B cell (primary cell): Measurements from ENCODE around the gene NPAS3. TPM values are rescaled to one million over a fixed set of nuclear protein-coding genes. Genes with fewer than 3 reads are reported as not detected.

Experiments used
- ATAC-seq: fragments of 200-7000 bp; cut with Tn5 transposase; one replicate; pipeline ENCODE4 v1.10.0; 2021; ENCODE audit warnings: low read depth, mild to moderate bottlenecking, moderate number of reproducible peaks, moderate library complexity
- CTCF ChIA-PET: fragments of 350-600 bp; sonication (Branson Sonifier 250); formaldehyde crosslinking; loops from one replicate; lab custom pipeline; 2021; ENCODE audit warnings: antibody characterized with exemption, inconsistent platforms; lab: Charles Lee
- POLR2A ChIA-PET: fragments of 350-600 bp; sonication (Branson Sonifier 250); formaldehyde crosslinking; loops from one replicate; lab custom pipeline; 2021; ENCODE audit warnings: antibody characterized with exemption; lab: Charles Lee
- DNase-seq: peaks from one replicate; pipeline ENCODE4 v3.0.0; 2013
- H2AFZ ChIP-seq: 2 replicates; pipeline ENCODE4 v1.6.1; 2012; ENCODE audit warnings: mild to moderate bottlenecking, low read depth, low read length; ENCODE audit not compliant: insufficient read depth, poor library complexity, severe bottlenecking
- H3K27ac ChIP-seq, 2 donors: 1 replicate in 1 of 2; 2 replicates in 1 of 2; pipeline ENCODE4 v1.5.1; 2012 to 2013; ENCODE audit warnings: low read length in 2 of 2, mild to moderate bottlenecking in 2 of 2, moderate library complexity in 1 of 2
- H3K27me3 ChIP-seq, 4 experiments: fragments of 200-600 bp in 1 of 4; sonication (generic) in 1 of 4; replicated peaks in 1 of 4; 1 replicate in 2 of 4; 2 replicates in 2 of 4; pipeline versions ENCODE4 v1.6.1 to v1.7.0; 2013 to 2016; ENCODE audit warnings: low read length in 3 of 4, mild to moderate bottlenecking in 2 of 4, mixed read lengths in 1 of 4, moderate library complexity in 1 of 4; ENCODE audit not compliant: insufficient read depth in 4 of 4, control insufficient read depth in 3 of 4; ENCODE audit errors: control extremely low read depth in 1 of 4
- H3K36me3 ChIP-seq, 2 experiments: replicated peaks in 1 of 2; 1 replicate in 1 of 2; 2 replicates in 1 of 2; pipeline versions ENCODE4 v1.6.1 to v1.7.1; 2013; ENCODE audit warnings: low read length in 1 of 2; ENCODE audit not compliant: insufficient read depth in 2 of 2, control insufficient read depth in 1 of 2; ENCODE audit errors: control extremely low read depth in 1 of 2, extremely low read depth in 1 of 2
- H3K4me1 ChIP-seq, 2 donors: fragments of 200-600 bp in 1 of 2; sonication (generic) in 1 of 2; 1 replicate in 1 of 2; 2 replicates in 1 of 2; pipeline versions ENCODE4 v1.5.1 to v1.6.1; 2013 to 2017; ENCODE audit warnings: low read length in 2 of 2; ENCODE audit not compliant: control insufficient read depth in 2 of 2, insufficient read depth in 2 of 2
- H3K4me2 ChIP-seq: replicated peaks from 2 replicates; pipeline ENCODE3; 2012; ENCODE audit warnings: mild to moderate bottlenecking, low read depth, low read length; ENCODE audit not compliant: poor library complexity, severe bottlenecking
- H3K4me3 ChIP-seq, 5 experiments: fragments of 200-600 bp in 1 of 5; sonication (generic) in 1 of 5; 1 replicate in 3 of 5; 2 replicates in 2 of 5; pipeline versions ENCODE4 v1.5.1 to v1.7.0; 2011 to 2016; ENCODE audit warnings: low read length in 4 of 5, mild to moderate bottlenecking in 4 of 5, low read depth in 2 of 5, control low read depth in 1 of 5, moderate library complexity in 1 of 5; ENCODE audit not compliant: insufficient read depth in 1 of 5; ENCODE audit errors: control extremely low read depth in 1 of 5, extremely low read depth in 1 of 5
- H3K79me2 ChIP-seq: fragments of 200-600 bp; sonication (generic); one replicate; pipeline ENCODE4 v1.6.0; 2016; ENCODE audit warnings: low read length; ENCODE audit not compliant: control insufficient read depth, insufficient read depth
- H3K9ac ChIP-seq: fragments of 200-600 bp; sonication (generic); 2 replicates; pipeline ENCODE4 v1.6.1; 2017; ENCODE audit warnings: mild to moderate bottlenecking, low read length, moderate library complexity
- H3K9me3 ChIP-seq, 3 donors: one replicate each; pipeline versions ENCODE4 v1.6.1 to v1.7.1; 2013; ENCODE audit warnings: low read length in 2 of 3; ENCODE audit not compliant: control insufficient read depth in 2 of 3, insufficient read depth in 1 of 3; ENCODE audit errors: control extremely low read depth in 1 of 3
- H4K20me1 ChIP-seq: 2 replicates; pipeline ENCODE4 v1.6.0; 2012; ENCODE audit warnings: mild to moderate bottlenecking, low read length; ENCODE audit not compliant: insufficient read depth, control insufficient read depth, poor library complexity, severe bottlenecking
- H3K27ac Mint-ChIP-seq: one replicate; pipeline ENCODE4 v1.8.0; 2021; ENCODE audit warnings: mixed read lengths
- H3K27me3 Mint-ChIP-seq: one replicate; pipeline ENCODE4 v1.8.0; 2021; ENCODE audit warnings: mixed read lengths
- H3K4me1 Mint-ChIP-seq: one replicate; pipeline ENCODE4 v1.8.0; 2021; ENCODE audit warnings: mixed read lengths
- H3K4me3 Mint-ChIP-seq: one replicate; pipeline ENCODE4 v1.8.0; 2021; ENCODE audit warnings: mixed read lengths
- H3K9me3 Mint-ChIP-seq: one replicate; pipeline ENCODE4 v1.8.0; 2022; ENCODE audit warnings: mixed read lengths; ENCODE audit not compliant: insufficient read depth
- CTCF ChIP-seq: fragments of 200-600 bp; IDR thresholded peaks from one replicate; pipeline ENCODE4 v1.8.0; 2022; ENCODE audit warnings: antibody characterized with exemption, mild to moderate bottlenecking
- EZH2 ChIP-seq: IDR thresholded peaks from 2 replicates; pipeline ENCODE4 v1.6.1; 2012; ENCODE audit warnings: borderline replicate concordance, low read depth, mild to moderate bottlenecking, moderate library complexity, low read length; ENCODE audit not compliant: insufficient read depth, poor library complexity, severe bottlenecking
- WGBS: methylation state at CpG from one replicate; pipeline ENCODE4 v1.1.5; 2013; ENCODE audit warnings: missing lambda C conversion rate; ENCODE audit not compliant: insufficient coverage; 5-methylcytosine and 5-hydroxymethylcytosine counted together
- intact Hi-C: fragments of 100-400 bp; cut with micrococcal nuclease; formaldehyde crosslinking; loops from one replicate; pipeline ENCODE4 v1.10.0; 2022
- polyA plus RNA-seq: library from polyadenylated mRNA; depleted of rRNA; stranded (reverse); fragments of >200 nt; gene quantifications from 2 replicates; pipeline ENCODE4 v1.2.3, GENCODE V29; 2012
- total RNA-seq, 2 donors: library from RNA; stranded (reverse); fragments of 120-200 nt in 1 of 2; gene quantifications; 1 replicate in 1 of 2; 2 replicates in 1 of 2; pipeline versions ENCODE4 v1.2.3 to v1.2.4, GENCODE V29; 2013 to 2022

NPAS3 gene
- total and polyA plus RNA-seq, 2 donors (not counting 1 experiment from before 2014, with no cell fraction given): not detected

- H3K27ac Mint-ChIP-seq: no peak overlapping the region
- H3K9me3 ChIP-seq: peaks cover 0 to 4% (median 0%) of the 10 kb centered on the region in 3 donors
- H2AFZ ChIP-seq: no peak overlapping the region
- ATAC-seq (no peak), DNase-seq (no peak)
- CTCF ChIA-PET: no interaction called here
- intact Hi-C loops: no loop called here
- H3K4me3 Mint-ChIP-seq: no peak overlapping the region
- no peaks in the 10 kb centered on the region for H3K4me1 Mint-ChIP-seq
- H3K27me3 ChIP-seq: no peaks in the 10 kb centered on the region
- H4K20me1 ChIP-seq: no peaks in the 10 kb centered on the region
- no peaks in the 10 kb centered on the region for H3K79me2 ChIP-seq
- H3K27me3 Mint-ChIP-seq: no peaks in the 10 kb centered on the region
- TF ChIP-seq EZH2: no peak
- no peak for TF ChIP-seq CTCF
- H3K27ac ChIP-seq: no peak overlapping the region
- no peak overlapping the region for H3K4me2 ChIP-seq
- no peaks in the 10 kb centered on the region for H3K4me1 ChIP-seq
- no peak overlapping the region for H3K4me3 ChIP-seq
- POLR2A ChIA-PET: no interaction called here
- no CpG with 5 or more reads among the region's 1 CpG for WGBS
- no peaks in the 10 kb centered on the region for H3K9me3 Mint-ChIP-seq
- H3K36me3 ChIP-seq: no peaks in the 10 kb centered on the region
- H3K9ac ChIP-seq: no peak overlapping the region
These were observed 776.5 kb downstream of the NPAS3 start for GRCh38 chr14:33715227-33715528.

GRCh38 chr14:33716921-33717320 is 778.2 kb downstream of the NPAS3 start:
- WGBS: no CpG with 5 or more reads among the region's 2 CpGs
- Histone ChIP-seq H3K4me3 (no peak overlapping the region), H3K27me3 (no peaks in the 10 kb centered on the region), H4K20me1 (no peaks in the 10 kb centered on the region), H3K9ac (no peak overlapping the region), H3K36me3 (no peaks in the 10 kb centered on the region), H3K9me3 (peaks cover 0 to 1% (median 0%) of the 10 kb centered on the region in 3 donors), H2AFZ (no peak overlapping the region), H3K4me2 (no peak overlapping the region), H3K79me2 (no peaks in the 10 kb centered on the region), H3K4me1 (no peaks in the 10 kb centered on the region), H3K27ac (no peak overlapping the region)
- no peak overlapping the region for H3K27ac Mint-ChIP-seq
- no peaks in the 10 kb centered on the region for H3K27me3 Mint-ChIP-seq
- no peak overlapping the region for H3K4me3 Mint-ChIP-seq
- DNase-seq (no peak), ATAC-seq (no peak)
- no peaks in the 10 kb centered on the region for H3K9me3 Mint-ChIP-seq
- no peaks in the 10 kb centered on the region for H3K4me1 Mint-ChIP-seq
- ChIA-PET CTCF (interaction anchor here (0.7 kb wide), 1 partner anchor 11 kb away, joined by 4 read pairs; no protein-coding TSS in a partner anchor), POLR2A (no interaction called here)
- no peak for TF ChIP-seq CTCF
- TF ChIP-seq EZH2: no peak
- intact Hi-C loops: no loop called here
